ENCODE measurements around the gene LARGE1. TPM values are rescaled to one million over a fixed set of nuclear protein-coding genes. Genes with fewer than 3 reads are reported as not detected.

LARGE1 gene
- total RNA-seq, 4 donors from 2014 or later = 24.9 to 51.0 (median 32.7) TPM

DNA sequence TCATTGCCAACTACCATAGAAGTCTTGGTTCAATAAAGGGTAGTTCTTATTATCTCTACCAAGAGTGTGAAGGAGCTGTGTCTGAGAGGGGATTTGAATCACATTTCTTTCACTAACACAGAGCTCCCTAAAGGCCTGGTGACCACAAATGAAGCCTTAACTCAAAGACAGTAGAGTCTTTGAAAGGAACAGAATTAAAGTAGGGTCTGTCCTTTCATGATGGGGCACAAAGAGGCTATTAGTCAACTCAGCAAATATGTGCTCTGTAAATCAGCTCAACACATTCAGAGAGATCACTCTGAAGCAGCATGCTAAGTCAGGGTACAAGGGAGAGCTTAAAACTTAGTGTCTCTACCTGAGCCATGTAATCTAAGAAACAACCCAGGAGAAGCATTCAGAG, 649.7 kb downstream of the LARGE1 start:
- TF ChIP-seq, protein P1, sequence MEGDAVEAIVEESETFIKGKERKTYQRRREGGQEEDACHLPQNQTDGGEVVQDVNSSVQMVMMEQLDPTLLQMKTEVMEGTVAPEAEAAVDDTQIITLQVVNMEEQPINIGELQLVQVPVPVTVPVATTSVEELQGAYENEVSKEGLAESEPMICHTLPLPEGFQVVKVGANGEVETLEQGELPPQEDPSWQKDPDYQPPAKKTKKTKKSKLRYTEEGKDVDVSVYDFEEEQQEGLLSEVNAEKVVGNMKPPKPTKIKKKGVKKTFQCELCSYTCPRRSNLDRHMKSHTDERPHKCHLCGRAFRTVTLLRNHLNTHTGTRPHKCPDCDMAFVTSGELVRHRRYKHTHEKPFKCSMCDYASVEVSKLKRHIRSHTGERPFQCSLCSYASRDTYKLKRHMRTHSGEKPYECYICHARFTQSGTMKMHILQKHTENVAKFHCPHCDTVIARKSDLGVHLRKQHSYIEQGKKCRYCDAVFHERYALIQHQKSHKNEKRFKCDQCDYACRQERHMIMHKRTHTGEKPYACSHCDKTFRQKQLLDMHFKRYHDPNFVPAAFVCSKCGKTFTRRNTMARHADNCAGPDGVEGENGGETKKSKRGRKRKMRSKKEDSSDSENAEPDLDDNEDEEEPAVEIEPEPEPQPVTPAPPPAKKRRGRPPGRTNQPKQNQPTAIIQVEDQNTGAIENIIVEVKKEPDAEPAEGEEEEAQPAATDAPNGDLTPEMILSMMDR (IDR thresholded peaks at IDR 0.05) = no peak
- TF ChIP-seq POLR2A (IDR thresholded peaks at IDR 0.05) (no peak), EP300 (IDR thresholded peaks at IDR 0.05) (no peak)
- DNase-seq (ENCODE audit: low spot score in 2 of 2) = no peak
- Histone ChIP-seq H3K27ac (peak overlapping the region in 1 of 4 donors; percentile 28), H3K4me1 (peaks cover 0 to 19% (median 8%) of the 10 kb centered on the region in 4 donors), H3K9me3 (no peaks in the 10 kb centered on the region), H3K27me3 (no peaks in the 10 kb centered on the region), H3K36me3 (peaks cover 0 to 19% (median 0%) of the 10 kb centered on the region in 3 donors), H3K4me3 (no peak overlapping the region)

DNA sequence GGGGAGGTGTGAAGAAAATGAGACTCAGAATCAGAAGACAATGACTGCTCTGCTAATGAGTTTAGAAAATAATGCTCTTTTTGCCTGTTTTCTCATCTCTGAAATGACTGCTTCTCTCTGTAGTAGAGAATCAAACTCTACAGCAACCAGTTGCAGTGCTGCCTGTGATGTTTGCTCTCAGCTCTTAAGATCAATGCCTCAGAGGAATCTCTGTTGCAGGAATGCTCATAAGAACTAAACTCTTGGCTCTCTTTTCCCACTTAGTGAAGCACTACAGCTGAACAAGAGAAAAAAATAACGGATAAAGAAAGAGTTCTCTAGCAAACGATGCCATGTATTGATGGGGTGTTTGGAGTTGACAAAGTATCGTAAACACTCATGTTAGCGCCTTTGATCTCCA, 658.6 kb downstream of the LARGE1 start:
- Histone ChIP-seq H3K9me3 (no peaks in the 10 kb centered on the region), H3K27me3 (no peaks in the 10 kb centered on the region), H3K4me1 (no peaks in the 10 kb centered on the region), H3K4me3 (no peak overlapping the region), H3K36me3 (no peaks in the 10 kb centered on the region), H3K27ac (no peak overlapping the region)
- no peak for TF ChIP-seq EP300 (IDR thresholded peaks at IDR 0.05)
- TF ChIP-seq, protein P1 (IDR thresholded peaks at IDR 0.05) = no peak
- TF ChIP-seq POLR2A (IDR thresholded peaks at IDR 0.05) = no peak
- no peak for DNase-seq (ENCODE audit: low spot score in 2 of 2)
- 58 to 68% methylated on average over 4 of the region's 4 CpGs for WGBS, 2 donors

DNA sequence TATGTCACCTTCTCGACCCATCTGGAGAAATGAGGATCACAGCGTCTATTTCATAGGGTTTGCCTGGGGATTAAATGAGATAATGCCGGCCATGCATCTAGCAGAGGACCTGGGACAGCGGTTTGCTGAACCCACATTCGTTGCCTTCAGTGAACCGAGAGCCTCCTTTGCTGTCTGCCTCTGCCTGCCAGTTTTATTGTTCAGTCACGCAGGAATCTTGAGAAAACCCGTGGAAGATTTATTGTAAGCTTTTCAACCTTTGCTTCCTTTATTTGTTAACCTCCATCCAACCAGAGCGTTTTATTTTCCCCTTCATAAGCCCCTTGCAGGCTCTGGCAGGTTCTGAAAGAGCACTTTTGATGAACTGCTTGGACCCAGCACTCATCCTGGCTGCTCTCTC, 659.8 kb downstream of the LARGE1 start:
- Histone ChIP-seq H3K4me3 (no peak overlapping the region), H3K36me3 (no peaks in the 10 kb centered on the region), H3K27me3 (no peaks in the 10 kb centered on the region), H3K4me1 (no peaks in the 10 kb centered on the region), H3K27ac (no peak overlapping the region), H3K9me3 (no peaks in the 10 kb centered on the region)
- 53 to 56% methylated on average over 9 of the region's 9 CpGs for WGBS, 2 donors
- TF ChIP-seq EP300 (IDR thresholded peaks at IDR 0.05) = no peak
- TF ChIP-seq, protein P1 (IDR thresholded peaks at IDR 0.05) = no peak
- no peak for TF ChIP-seq POLR2A (IDR thresholded peaks at IDR 0.05)
- no peak for DNase-seq (ENCODE audit: low spot score in 2 of 2)

DNA sequence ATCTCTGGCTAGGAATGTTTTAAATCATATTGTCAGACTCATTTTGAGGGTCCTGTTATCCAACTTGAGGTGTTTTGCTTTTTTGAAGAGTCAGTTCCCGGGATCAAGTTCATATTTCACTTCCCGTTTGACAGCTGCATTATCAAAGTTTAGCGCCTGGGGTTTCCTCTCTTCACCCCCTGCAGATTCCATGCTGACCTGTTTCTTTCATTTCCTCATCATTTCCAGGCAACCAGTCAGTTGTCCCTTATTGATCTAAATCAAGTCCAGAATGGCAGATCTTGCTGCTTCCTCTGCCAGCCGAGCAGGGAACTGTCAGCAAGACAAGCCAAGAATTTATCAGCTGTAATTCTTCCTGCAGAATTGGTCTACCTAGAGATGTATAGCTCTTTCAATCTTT, 664.5 kb downstream of the LARGE1 start:
- Histone ChIP-seq H3K27me3 (no peaks in the 10 kb centered on the region), H3K4me3 (no peak overlapping the region), H3K36me3 (no peaks in the 10 kb centered on the region), H3K27ac (no peak overlapping the region), H3K9me3 (peaks cover 0 to 2% (median 0%) of the 10 kb centered on the region in 4 donors), H3K4me1 (no peaks in the 10 kb centered on the region)
- TF ChIP-seq EP300 (IDR thresholded peaks at IDR 0.05) (no peak), POLR2A (IDR thresholded peaks at IDR 0.05) (no peak)
- TF ChIP-seq, protein P1 (IDR thresholded peaks at IDR 0.05) = no peak
- WGBS, 2 donors = 29 to 46% methylated on average over 4 of the region's 4 CpGs
- DNase-seq (ENCODE audit: low spot score in 2 of 2) = no peak

DNA sequence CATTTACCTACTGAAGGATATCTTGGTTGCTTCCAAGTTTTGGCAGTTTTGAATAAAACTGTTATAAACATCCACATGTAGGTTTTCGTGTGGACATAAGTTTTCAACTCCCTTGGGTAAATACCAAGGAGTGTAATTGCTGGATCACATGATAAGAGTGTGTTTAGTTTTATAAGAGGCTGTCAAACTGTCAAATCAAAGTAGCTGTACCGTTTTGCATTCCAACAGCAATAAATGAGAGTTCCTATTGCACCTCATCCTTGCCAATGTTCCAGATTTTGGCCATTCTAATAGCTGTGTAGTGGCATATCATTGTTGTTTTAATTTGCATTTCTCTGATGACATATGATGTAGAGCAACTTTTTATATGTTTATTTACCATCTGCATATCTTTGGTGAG, 671.3 kb downstream of the LARGE1 start:
- Histone ChIP-seq H3K4me3 (no peak overlapping the region), H3K4me1 (peaks cover 0 to 3% (median 0%) of the 10 kb centered on the region in 4 donors), H3K27ac (no peak overlapping the region), H3K9me3 (peaks cover 0 to 20% (median 0%) of the 10 kb centered on the region in 4 donors), H3K27me3 (no peaks in the 10 kb centered on the region), H3K36me3 (no peaks in the 10 kb centered on the region)
- TF ChIP-seq POLR2A (IDR thresholded peaks at IDR 0.05) (no peak), EP300 (IDR thresholded peaks at IDR 0.05) (no peak)
- TF ChIP-seq, protein P1 (IDR thresholded peaks at IDR 0.05) = no peak
- WGBS, 2 donors = 29 to 42% methylated on average over 2 of the region's 2 CpGs
- DNase-seq (ENCODE audit: low spot score in 2 of 2) = no peak

Data from tibial nerve (tissue), 4 donors.